AG04449 (cell line): Measurements from ENCODE around the gene ASPDH.

Source experiments
- CTCF ChIA-PET: fragments of 350-600 bp; formaldehyde crosslinking; extraction: SDS; loops from one replicate; lab custom pipeline; 2021; ENCODE audit warnings: antibody characterized with exemption; lab: Yijun Ruan, JAX
- POLR2A ChIA-PET: fragments of 400-600, 350-600 bp; formaldehyde crosslinking; extraction: SDS; loops from one replicate; lab custom pipeline; 2020; ENCODE audit warnings: antibody characterized with exemption, inconsistent platforms; lab: Yijun Ruan, JAX
- DNase-seq: peaks from one replicate; pipeline ENCODE4 v3.0.0-alpha.2; 2010; ENCODE audit warnings: low read depth, low spot score
- H3K4me3 ChIP-seq: 2 replicates; pipeline ENCODE4 v1.5.1; 2011; ENCODE audit warnings: low read depth, mild to moderate bottlenecking, control low read depth, low read length
- CTCF ChIP-seq: IDR thresholded peaks from one replicate; pipeline ENCODE4 v1.5.1; 2011; ENCODE audit warnings: mild to moderate bottlenecking, moderate library complexity, low read length, control low read depth, inconsistent platforms; ENCODE audit not compliant: insufficient read depth; ENCODE audit errors: missing control alignments

Gene ASPDH

DNA sequence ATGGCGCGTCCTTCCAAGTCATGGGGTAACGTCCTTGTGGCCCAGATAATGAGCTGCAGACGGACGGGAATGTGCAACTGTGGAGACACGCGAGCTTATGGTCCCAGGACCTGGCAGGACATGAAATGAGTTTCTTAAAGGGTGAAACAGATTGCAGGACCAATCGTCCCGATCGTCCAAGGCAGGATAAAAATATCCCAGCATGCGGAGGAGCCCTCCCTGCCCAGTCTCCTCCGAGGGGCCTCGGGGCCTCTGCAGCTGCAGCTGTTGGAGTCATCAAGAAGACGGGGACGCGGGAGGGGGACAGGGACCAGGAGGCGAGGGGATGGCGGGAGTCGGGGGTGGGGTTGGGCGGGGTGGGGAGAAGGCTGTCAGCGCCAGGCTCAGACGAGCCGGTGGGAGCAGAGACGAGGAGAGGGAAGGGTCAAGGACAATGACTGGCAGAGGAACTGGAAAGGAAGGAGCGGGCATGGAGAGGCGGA, 22.7 kb downstream of the ASPDH start:
- POLR2A ChIA-PET = no interaction called here
- CTCF ChIA-PET = interaction anchor here (1.2 kb wide), 1 partner anchor 134 kb away, joined by 3 read pairs; no protein-coding TSS in a partner anchor
- no peak overlapping the region for H3K4me3 ChIP-seq
- DNase-seq = no peak
- no peak for TF ChIP-seq CTCF

- DNase-seq = no peak
- ChIA-PET CTCF (interaction anchor here (1.2 kb wide), 1 partner anchor 133 kb away, joined by 3 read pairs; no protein-coding TSS in a partner anchor), POLR2A (no interaction called here)
- TF ChIP-seq CTCF = no peak
- no peak overlapping the region for H3K4me3 ChIP-seq
Observed at GRCh38 chr19:50490411-50490811, 23.3 kb downstream of the ASPDH start.

DNA sequence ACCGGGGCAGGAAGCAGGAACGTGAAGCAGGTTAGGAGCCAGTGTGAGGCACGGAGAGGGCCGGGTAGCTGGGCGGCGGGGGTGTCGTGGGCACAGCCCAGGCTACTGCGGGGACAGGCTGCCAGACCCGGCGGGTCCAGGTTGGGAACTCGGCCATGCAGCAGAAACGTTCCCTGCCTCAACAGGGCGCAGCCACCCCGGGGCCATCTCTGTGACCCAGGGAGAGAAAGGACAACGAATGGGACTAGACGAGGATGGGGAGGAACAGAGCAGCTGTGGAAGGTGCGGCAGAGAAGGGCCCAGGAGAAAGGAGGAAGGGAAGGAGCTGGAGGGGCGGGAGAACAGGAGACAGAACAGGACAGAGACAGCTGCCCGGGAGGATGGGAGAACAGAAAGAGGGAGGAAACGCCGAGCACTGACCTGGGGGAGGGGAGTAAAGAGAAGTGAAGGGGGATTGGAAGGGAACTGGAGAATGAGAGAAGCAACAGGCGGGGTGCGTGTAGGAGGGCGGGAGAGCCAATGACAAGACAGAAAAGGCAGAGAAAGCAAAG, 24.2 kb downstream of the ASPDH start:
- POLR2A ChIA-PET = no interaction called here
- no peak for DNase-seq
- TF ChIP-seq CTCF = no peak
- CTCF ChIA-PET = no interaction called here
- no peak overlapping the region for H3K4me3 ChIP-seq

DNA sequence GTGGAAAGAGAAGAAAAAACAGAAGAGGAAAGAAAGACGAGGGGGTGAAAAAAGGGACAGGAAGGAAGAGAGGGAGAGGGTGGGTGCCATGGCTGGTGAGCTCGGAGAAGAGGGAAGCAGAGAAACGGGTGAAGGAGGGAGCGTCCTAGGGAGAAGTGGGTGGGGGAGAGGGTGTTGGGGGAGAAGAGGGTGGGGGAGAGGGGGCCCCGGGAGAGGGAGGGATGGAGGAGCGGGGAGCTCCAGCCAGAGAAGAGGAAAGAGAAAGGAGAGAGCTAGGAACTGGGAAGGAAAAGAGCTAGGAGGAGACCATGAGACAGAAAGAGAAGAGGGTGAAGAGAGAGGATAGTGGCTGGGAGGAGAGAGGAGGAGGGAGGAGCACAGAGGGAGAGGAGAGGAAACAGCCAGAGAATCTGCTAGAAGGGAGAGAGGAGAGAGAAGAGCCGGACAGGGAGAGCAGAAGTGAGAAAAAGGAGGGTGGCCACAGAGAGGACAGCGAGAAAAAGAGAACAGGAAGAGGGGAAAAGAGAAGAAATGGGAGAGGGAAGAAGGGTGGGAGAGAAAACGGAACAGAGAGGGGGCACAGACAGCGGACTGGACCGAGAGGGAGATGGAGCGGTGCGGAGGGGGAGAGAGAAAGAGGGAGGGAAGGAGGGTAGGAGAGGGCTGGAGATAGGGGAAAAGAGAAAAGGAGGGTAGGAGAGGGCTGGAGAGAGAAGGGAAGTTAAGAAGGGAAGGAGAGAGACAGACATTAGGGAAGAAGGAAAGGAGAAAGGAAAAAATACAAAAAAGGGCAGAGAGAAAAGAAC, 25.1 kb downstream of the ASPDH start:
- CTCF ChIA-PET = no interaction called here
- POLR2A ChIA-PET = no interaction called here
- no peak for DNase-seq
- H3K4me3 ChIP-seq = no peak overlapping the region
- no peak for TF ChIP-seq CTCF

GRCh38 chr19:50486823-50487515, 26.7 kb downstream of the ASPDH start:
- DNase-seq = no peak
- ChIA-PET CTCF (interaction anchor here (1.3 kb wide), 1 partner anchor 24 kb away, joined by 3 read pairs; the partner anchor contains the start of gene JOSD2), POLR2A (no interaction called here)
- no peak overlapping the region for H3K4me3 ChIP-seq
- peak; percentile 37 for TF ChIP-seq CTCF

DNA sequence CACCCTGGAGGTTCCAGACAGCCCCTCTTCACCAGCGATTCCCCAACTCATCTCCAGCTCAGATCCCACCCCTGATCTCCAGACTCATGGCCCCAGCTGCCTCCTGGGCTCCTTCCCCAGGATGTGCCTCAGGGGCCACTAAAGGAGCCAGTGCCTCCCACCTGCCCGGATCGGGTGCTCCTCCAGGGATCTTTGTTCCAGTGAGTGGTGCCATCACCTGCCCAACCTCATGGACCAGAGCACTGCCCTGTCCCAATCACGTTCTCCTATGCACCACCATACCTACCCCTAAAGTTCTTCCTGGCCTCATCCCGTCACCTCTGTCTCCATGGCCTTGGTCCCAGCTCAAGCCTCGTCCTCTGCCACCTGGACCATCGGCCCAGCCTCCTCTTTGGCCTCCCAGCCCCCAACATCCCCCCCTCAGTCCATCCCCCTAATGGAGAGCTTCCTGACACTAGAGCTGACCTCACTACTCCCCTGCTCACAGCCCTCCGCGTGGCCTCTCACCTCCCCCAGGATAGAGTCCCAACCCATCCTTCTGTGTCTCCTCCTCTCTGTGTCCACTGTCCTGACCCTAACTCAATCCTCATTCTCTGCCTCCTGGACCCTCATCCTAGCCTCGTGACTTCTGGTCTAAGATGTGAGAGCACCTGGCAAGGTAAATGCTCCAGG, 28.3 kb downstream of the ASPDH start:
- ChIA-PET CTCF (interaction anchor here (1.7 kb wide), 1 partner anchor 117 kb away, joined by 5 read pairs; no protein-coding TSS in a partner anchor), POLR2A (no interaction called here)
- no peak for DNase-seq
- TF ChIP-seq CTCF = no peak
- no peak overlapping the region for H3K4me3 ChIP-seq
